Fibroblast of lung (primary cell): Measurements from ENCODE around the gene ADI1. TPM values are rescaled to one million over a fixed set of nuclear protein-coding genes. Genes with fewer than 3 reads are reported as not detected.
A peak's percentile ranks its signal among the peaks of the same experiment; 100 is the strongest.
"Not testable (repeated sequence)": the region's sequence is repeated elsewhere in the genome, so short reads cannot be mapped to it uniquely, and the experiment has no call there.

ENCODE experiments used
- DNase-seq, 2 donors: peaks; one replicate each; pipeline versions ENCODE4 v3.0.0 to v3.0.0-alpha.2; 2010; ENCODE audit warnings: low read depth in 2 of 2
- H2AFZ ChIP-seq: 2 replicates; pipeline ENCODE4 v1.5.1; 2012; ENCODE audit warnings: low read length, control low read depth, inconsistent platforms
- H3K27ac ChIP-seq: 2 replicates; pipeline ENCODE4 v1.5.1; 2011; ENCODE audit warnings: low read length, control low read depth; ENCODE audit not compliant: insufficient read depth
- H3K27me3 ChIP-seq: 2 replicates; pipeline ENCODE4 v1.5.1; 2011; ENCODE audit warnings: mild to moderate bottlenecking, low read length; ENCODE audit not compliant: control insufficient read depth, insufficient read depth
- H3K36me3 ChIP-seq: 2 replicates; pipeline ENCODE4 v1.5.1; 2011; ENCODE audit warnings: low read length; ENCODE audit not compliant: control insufficient read depth, insufficient read depth
- H3K4me1 ChIP-seq: 2 replicates; pipeline ENCODE4 v1.5.1; 2011; ENCODE audit warnings: low read length; ENCODE audit not compliant: control insufficient read depth, insufficient read depth; ENCODE audit errors: extremely low read depth
- H3K4me2 ChIP-seq: 2 replicates; pipeline ENCODE4 v1.5.1; 2011; ENCODE audit warnings: low read length, control low read depth; ENCODE audit not compliant: insufficient read depth; ENCODE audit errors: extremely low read depth
- H3K4me3 ChIP-seq, 4 experiments: fragments of 200-600 bp in 1 of 4; sonication (generic) in 1 of 4; replicated peaks in 1 of 4; 2 replicates each; pipeline ENCODE4 v1.5.1; 2011 to 2016; ENCODE audit warnings: low read length in 4 of 4, low read depth in 3 of 4, mild to moderate bottlenecking in 3 of 4, control low read depth in 2 of 4, inconsistent platforms in 1 of 4, mixed read lengths in 1 of 4; ENCODE audit not compliant: insufficient read depth in 1 of 4; ENCODE audit errors: control extremely low read depth in 1 of 4
- H3K79me2 ChIP-seq: 2 replicates; pipeline ENCODE4 v1.5.1; 2012; ENCODE audit warnings: mild to moderate bottlenecking, low read length, inconsistent platforms; ENCODE audit not compliant: control insufficient read depth, insufficient read depth
- H3K9ac ChIP-seq: 2 replicates; pipeline ENCODE4 v1.5.1; 2011; ENCODE audit warnings: mild to moderate bottlenecking, low read length, control low read depth; ENCODE audit not compliant: insufficient read depth
- H3K9me3 ChIP-seq: 2 replicates; pipeline ENCODE4 v1.5.1; 2012; ENCODE audit warnings: low read depth, low read length; ENCODE audit not compliant: control insufficient read depth, insufficient read depth
- H4K20me1 ChIP-seq: 2 replicates; pipeline ENCODE4 v1.5.1; 2011; ENCODE audit warnings: low read length; ENCODE audit not compliant: control insufficient read depth, insufficient read depth; ENCODE audit errors: extremely low read depth
- EZH2 ChIP-seq: IDR thresholded peaks from 2 replicates; pipeline ENCODE4 v1.5.1; 2012; ENCODE audit warnings: low read length, control low read depth, mild to moderate bottlenecking; ENCODE audit errors: missing control alignments
- polyA plus RNA-seq, 2 donors: library from polyadenylated mRNA; depleted of rRNA in 1 of 2; stranded (reverse) in 1 of 2; unstranded in 1 of 2; fragments of >200 nt; gene quantifications; 2 replicates each; pipeline ENCODE4 v1.2.1, GENCODE V29; 2011 to 2012; ENCODE audit warnings: missing spikeins in 1 of 2
- total RNA-seq: library from RNA; depleted of rRNA; stranded (reverse); fragments of >200 nt; gene quantifications from 2 replicates; pipeline ENCODE4 v1.2.1, GENCODE V29; 2014
- TF ChIP-seq, protein P1 (sequence below), 2 donors: IDR thresholded peaks in 1 of 2; conservative IDR thresholded peaks in 1 of 2; 1 replicate in 1 of 2; 2 replicates in 1 of 2; pipeline ENCODE4 v1.5.1; 2011 to 2012; ENCODE audit warnings: low read length in 2 of 2, control low read depth in 1 of 2, inconsistent platforms in 1 of 2, low read depth in 1 of 2, mild to moderate bottlenecking in 1 of 2

Gene ADI1
- total and polyA plus RNA-seq, 2 donors (not counting 1 experiment from before 2014, with no cell fraction given): 41.9 to 69.3 TPM

DNA sequence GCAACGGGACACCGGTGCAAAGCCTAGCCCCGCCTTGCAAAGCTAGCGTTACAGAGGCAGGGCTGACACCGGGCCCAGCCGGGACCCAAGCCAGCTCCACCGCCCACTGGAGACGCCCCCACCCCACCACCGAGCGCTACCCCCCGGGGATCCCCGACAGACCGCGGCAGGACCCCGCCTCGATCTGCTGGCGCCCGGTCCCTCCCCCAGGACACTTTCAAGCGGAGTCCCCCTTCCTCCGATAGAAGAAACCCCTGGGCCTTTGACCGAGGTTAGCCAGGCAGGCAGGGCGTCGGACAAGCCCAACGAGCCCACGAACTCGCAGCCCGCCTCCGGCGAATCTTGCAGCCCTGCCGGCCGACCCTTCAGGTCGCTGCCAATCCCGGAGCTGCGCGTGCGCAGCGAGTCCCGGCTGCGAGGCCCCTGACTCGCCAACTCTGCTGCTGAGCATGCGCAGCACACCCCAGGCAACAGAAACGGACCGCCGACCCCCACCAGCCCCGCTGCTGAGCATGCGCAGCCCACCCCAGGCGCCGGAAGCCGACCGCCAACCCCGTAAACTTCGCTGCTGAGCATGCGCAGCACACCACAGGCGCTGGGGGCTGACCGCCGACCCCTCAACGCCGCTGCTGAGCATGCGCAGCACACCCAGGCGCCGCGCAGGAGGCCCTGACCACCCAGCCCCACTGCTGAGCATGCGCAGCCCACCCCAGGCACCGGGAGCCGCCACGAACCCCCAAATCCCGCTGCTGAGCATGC lies 656 bp downstream of the ADI1 start:
- peak overlapping the region; percentile 80 for H3K27ac ChIP-seq
- peak; percentile 90 to 98 for DNase-seq
- no peaks in the 10 kb centered on the region for H3K9me3 ChIP-seq
- no peaks in the 10 kb centered on the region for H3K27me3 ChIP-seq
- peak overlapping the region; percentile 100 for H3K4me2 ChIP-seq
- H2AFZ ChIP-seq: peak overlapping the region; percentile 62
- H3K4me1 ChIP-seq: peaks cover 10% of the 10 kb centered on the region
- no peaks in the 10 kb centered on the region for H4K20me1 ChIP-seq
- peak overlapping the region; percentile 89 for H3K9ac ChIP-seq
- H3K4me3 ChIP-seq: peak overlapping the region; percentile 61 to 90 (median 88)
- H3K79me2 ChIP-seq: peaks cover 15% of the 10 kb centered on the region
- H3K36me3 ChIP-seq: no peaks in the 10 kb centered on the region
- TF ChIP-seq, protein P1, sequence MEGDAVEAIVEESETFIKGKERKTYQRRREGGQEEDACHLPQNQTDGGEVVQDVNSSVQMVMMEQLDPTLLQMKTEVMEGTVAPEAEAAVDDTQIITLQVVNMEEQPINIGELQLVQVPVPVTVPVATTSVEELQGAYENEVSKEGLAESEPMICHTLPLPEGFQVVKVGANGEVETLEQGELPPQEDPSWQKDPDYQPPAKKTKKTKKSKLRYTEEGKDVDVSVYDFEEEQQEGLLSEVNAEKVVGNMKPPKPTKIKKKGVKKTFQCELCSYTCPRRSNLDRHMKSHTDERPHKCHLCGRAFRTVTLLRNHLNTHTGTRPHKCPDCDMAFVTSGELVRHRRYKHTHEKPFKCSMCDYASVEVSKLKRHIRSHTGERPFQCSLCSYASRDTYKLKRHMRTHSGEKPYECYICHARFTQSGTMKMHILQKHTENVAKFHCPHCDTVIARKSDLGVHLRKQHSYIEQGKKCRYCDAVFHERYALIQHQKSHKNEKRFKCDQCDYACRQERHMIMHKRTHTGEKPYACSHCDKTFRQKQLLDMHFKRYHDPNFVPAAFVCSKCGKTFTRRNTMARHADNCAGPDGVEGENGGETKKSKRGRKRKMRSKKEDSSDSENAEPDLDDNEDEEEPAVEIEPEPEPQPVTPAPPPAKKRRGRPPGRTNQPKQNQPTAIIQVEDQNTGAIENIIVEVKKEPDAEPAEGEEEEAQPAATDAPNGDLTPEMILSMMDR (conservative IDR thresholded peaks at IDR 0.05 in 1 of 2, IDR thresholded peaks at IDR 0.05 in 1 of 2; ENCODE audit: low read depth in 1 of 2, low read length in 2 of 2): no peak
- no peak for TF ChIP-seq EZH2

DNA sequence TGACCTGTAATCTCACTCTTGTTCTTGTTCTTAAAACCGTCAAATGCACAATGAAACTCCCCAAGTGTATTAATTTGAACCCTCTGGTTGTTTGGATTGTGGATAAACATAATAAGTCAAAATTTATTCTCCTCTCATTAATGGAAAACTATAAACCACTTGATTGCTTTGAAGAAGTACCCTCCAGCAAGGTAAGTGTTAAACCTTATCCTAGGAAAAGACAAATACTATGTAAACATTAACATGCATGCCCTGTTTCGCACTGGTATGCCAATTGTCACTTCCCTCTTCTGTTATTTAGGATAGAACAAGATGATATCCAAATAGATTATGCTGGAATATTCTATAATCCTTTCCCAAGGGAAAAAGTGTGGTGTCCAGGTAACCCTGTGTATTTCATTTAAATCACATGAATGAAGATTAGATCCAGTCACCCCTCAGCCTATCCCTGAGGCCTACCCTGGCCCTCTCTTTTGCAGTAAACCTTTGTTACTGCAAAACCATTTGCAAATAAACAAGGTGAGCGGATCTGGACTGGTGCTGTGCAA lies 1.3 kb downstream of the ADI1 start:
- H3K36me3 ChIP-seq: no peaks in the 10 kb centered on the region
- no peaks in the 10 kb centered on the region for H3K27me3 ChIP-seq
- TF ChIP-seq, protein P1 (conservative IDR thresholded peaks at IDR 0.05 in 1 of 2, IDR thresholded peaks at IDR 0.05 in 1 of 2; ENCODE audit: low read depth in 1 of 2, low read length in 2 of 2): no peak
- TF ChIP-seq EZH2: no peak
- H2AFZ ChIP-seq: peak overlapping the region; percentile 37
- peaks cover 5% of the 10 kb centered on the region for H3K4me1 ChIP-seq
- H3K27ac ChIP-seq: peak overlapping the region; percentile 16
- H4K20me1 ChIP-seq: no peaks in the 10 kb centered on the region
- H3K4me3 ChIP-seq: peak overlapping the region; percentile 46 to 90 (median 88)
- no peak for DNase-seq
- H3K4me2 ChIP-seq: peak overlapping the region; percentile 100
- H3K9ac ChIP-seq: peak overlapping the region; percentile 89
- peaks cover 15% of the 10 kb centered on the region for H3K79me2 ChIP-seq
- no peaks in the 10 kb centered on the region for H3K9me3 ChIP-seq

DNA sequence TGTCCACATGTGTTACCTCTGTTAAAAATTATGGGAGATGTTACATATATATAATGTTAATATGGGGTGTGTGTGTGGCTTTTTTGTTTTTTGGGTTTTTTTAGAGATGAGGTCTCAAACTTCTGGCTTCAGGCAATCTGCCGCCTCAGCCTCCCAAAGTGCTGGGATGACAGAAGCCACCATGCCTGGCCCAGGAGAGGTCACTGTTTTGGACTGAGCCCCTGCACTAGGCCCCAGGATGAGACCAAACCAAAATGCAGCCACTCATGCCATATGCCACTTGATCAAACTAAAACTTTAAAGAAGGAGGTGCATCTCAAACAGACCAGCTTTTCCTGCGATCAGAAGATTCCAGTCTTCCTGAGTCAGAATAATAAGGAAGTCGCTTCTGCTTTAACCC lies 2.5 kb downstream of the ADI1 start:
- no peaks in the 10 kb centered on the region for H3K4me1 ChIP-seq
- DNase-seq: no peak
- H3K9ac ChIP-seq: no peak overlapping the region
- no peak overlapping the region for H3K4me3 ChIP-seq
- H3K79me2 ChIP-seq: peaks cover 15% of the 10 kb centered on the region
- H4K20me1 ChIP-seq: no peaks in the 10 kb centered on the region
- H3K36me3 ChIP-seq: peaks cover 2% of the 10 kb centered on the region
- no peaks in the 10 kb centered on the region for H3K27me3 ChIP-seq
- no peak overlapping the region for H2AFZ ChIP-seq
- H3K9me3 ChIP-seq: no peaks in the 10 kb centered on the region
- H3K4me2 ChIP-seq: no peak overlapping the region
- H3K27ac ChIP-seq: no peak overlapping the region
- TF ChIP-seq, protein P1 (conservative IDR thresholded peaks at IDR 0.05 in 1 of 2, IDR thresholded peaks at IDR 0.05 in 1 of 2; ENCODE audit: low read depth in 1 of 2, low read length in 2 of 2): no peak
- no peak for TF ChIP-seq EZH2

DNA sequence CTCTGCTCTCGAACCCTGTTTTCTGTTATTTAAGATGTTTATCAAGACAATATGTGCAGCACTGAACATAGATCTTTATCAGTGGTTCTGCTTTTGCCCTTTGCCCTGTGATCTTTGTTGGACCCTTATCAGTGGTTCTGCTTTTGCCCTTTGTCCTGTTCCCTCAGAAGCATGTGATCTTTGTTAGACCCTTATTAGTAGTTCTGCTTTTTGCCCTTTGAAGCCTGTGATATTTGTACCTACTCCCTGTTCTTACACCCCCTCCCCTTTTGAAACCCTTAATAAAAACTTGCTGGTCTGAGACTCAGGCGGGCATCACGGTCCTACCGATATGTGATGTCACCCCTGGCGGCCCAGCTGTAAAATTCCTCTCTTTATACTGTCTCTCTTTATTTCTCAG lies 3.9 kb downstream of the ADI1 start:
- not testable (repeated sequence) for H3K9ac ChIP-seq, H3K27ac ChIP-seq, H2AFZ ChIP-seq

More for the DNA sequence above, 3.9 kb downstream of the ADI1 start:
- peaks cover 15% of the 10 kb centered on the region for H3K79me2 ChIP-seq
- not testable (repeated sequence) for H4K20me1 ChIP-seq, H3K4me1 ChIP-seq, H3K9me3 ChIP-seq, H3K4me3 ChIP-seq, H3K27me3 ChIP-seq, H3K36me3 ChIP-seq, H3K4me2 ChIP-seq, DNase-seq
